ENCODE measurements around the gene SHC3.

The SHC3 gene

GRCh38 chr9:89013660-89014059 is 165.0 kb downstream of the SHC3 start:
- no peaks in the 10 kb centered on the region for H3K27me3 ChIP-seq (ENCODE audit: control insufficient read depth in 1 of 2, insufficient read depth in 2 of 2, low read length in 2 of 2)
- no peaks in the 10 kb centered on the region for H3K9me3 ChIP-seq (ENCODE audit: low read length)
- H3K4me3 ChIP-seq (ENCODE audit: low read depth in 1 of 2, low read length in 2 of 2): no peak overlapping the region
- no peaks in the 10 kb centered on the region for H3K36me3 ChIP-seq (ENCODE audit: insufficient read depth, low read length)
- no peak overlapping the region for H3K9ac ChIP-seq (ENCODE audit: low read length)
- no peak overlapping the region for H3K27ac ChIP-seq (ENCODE audit: low read depth, low read length)
- no peaks in the 10 kb centered on the region for H3K4me1 ChIP-seq (ENCODE audit: insufficient read depth, low read length)

- Histone ChIP-seq H3K9me3 (ENCODE audit: low read length) (no peaks in the 10 kb centered on the region), H3K4me3 (ENCODE audit: low read depth in 1 of 2, low read length in 2 of 2) (no peak overlapping the region), H3K4me1 (ENCODE audit: insufficient read depth, low read length) (no peaks in the 10 kb centered on the region), H3K36me3 (ENCODE audit: insufficient read depth, low read length) (no peaks in the 10 kb centered on the region), H3K9ac (ENCODE audit: low read length) (no peak overlapping the region), H3K27ac (ENCODE audit: low read depth, low read length) (no peak overlapping the region), H3K27me3 (ENCODE audit: control insufficient read depth in 1 of 2, insufficient read depth in 2 of 2, low read length in 2 of 2) (no peaks in the 10 kb centered on the region)
Measured at GRCh38 chr9:89012294-89013042, 166.2 kb downstream of the SHC3 start.

GRCh38 chr9:89011683-89012082 is 166.9 kb downstream of the SHC3 start:
- Histone ChIP-seq H3K4me1 (ENCODE audit: insufficient read depth, low read length) (no peaks in the 10 kb centered on the region), H3K9me3 (ENCODE audit: low read length) (no peaks in the 10 kb centered on the region), H3K36me3 (ENCODE audit: insufficient read depth, low read length) (no peaks in the 10 kb centered on the region), H3K4me3 (ENCODE audit: low read depth in 1 of 2, low read length in 2 of 2) (no peak overlapping the region), H3K27ac (ENCODE audit: low read depth, low read length) (no peak overlapping the region), H3K9ac (ENCODE audit: low read length) (no peak overlapping the region), H3K27me3 (ENCODE audit: control insufficient read depth in 1 of 2, insufficient read depth in 2 of 2, low read length in 2 of 2) (no peaks in the 10 kb centered on the region)

- Histone ChIP-seq H3K9me3 (ENCODE audit: low read length) (no peaks in the 10 kb centered on the region), H3K4me1 (ENCODE audit: insufficient read depth, low read length) (no peaks in the 10 kb centered on the region), H3K9ac (ENCODE audit: low read length) (no peak overlapping the region), H3K36me3 (ENCODE audit: insufficient read depth, low read length) (no peaks in the 10 kb centered on the region), H3K27me3 (ENCODE audit: control insufficient read depth in 1 of 2, insufficient read depth in 2 of 2, low read length in 2 of 2) (no peaks in the 10 kb centered on the region), H3K4me3 (ENCODE audit: low read depth in 1 of 2, low read length in 2 of 2) (no peak overlapping the region), H3K27ac (ENCODE audit: low read depth, low read length) (no peak overlapping the region)
Measured at GRCh38 chr9:89010526-89011111, 168.0 kb downstream of the SHC3 start.

- Histone ChIP-seq H3K4me1 (ENCODE audit: insufficient read depth, low read length) (no peaks in the 10 kb centered on the region), H3K9ac (ENCODE audit: low read length) (no peak overlapping the region), H3K36me3 (ENCODE audit: insufficient read depth, low read length) (no peaks in the 10 kb centered on the region), H3K9me3 (ENCODE audit: low read length) (no peaks in the 10 kb centered on the region), H3K4me3 (ENCODE audit: low read depth in 1 of 2, low read length in 2 of 2) (no peak overlapping the region), H3K27ac (ENCODE audit: low read depth, low read length) (no peak overlapping the region), H3K27me3 (ENCODE audit: control insufficient read depth in 1 of 2, insufficient read depth in 2 of 2, low read length in 2 of 2) (no peaks in the 10 kb centered on the region)
Measured at GRCh38 chr9:89010056-89010455, 168.6 kb downstream of the SHC3 start.

- Histone ChIP-seq H3K27me3 (ENCODE audit: control insufficient read depth in 1 of 2, insufficient read depth in 2 of 2, low read length in 2 of 2) (no peaks in the 10 kb centered on the region), H3K9me3 (ENCODE audit: low read length) (no peaks in the 10 kb centered on the region), H3K9ac (ENCODE audit: low read length) (no peak overlapping the region), H3K36me3 (ENCODE audit: insufficient read depth, low read length) (no peaks in the 10 kb centered on the region), H3K4me3 (ENCODE audit: low read depth in 1 of 2, low read length in 2 of 2) (no peak overlapping the region), H3K4me1 (ENCODE audit: insufficient read depth, low read length) (no peaks in the 10 kb centered on the region), H3K27ac (ENCODE audit: low read depth, low read length) (no peak overlapping the region)
Measured at GRCh38 chr9:89009546-89009840, 169.1 kb downstream of the SHC3 start.

- Histone ChIP-seq H3K4me1 (ENCODE audit: insufficient read depth, low read length) (no peaks in the 10 kb centered on the region), H3K36me3 (ENCODE audit: insufficient read depth, low read length) (no peaks in the 10 kb centered on the region), H3K27ac (ENCODE audit: low read depth, low read length) (no peak overlapping the region), H3K9me3 (ENCODE audit: low read length) (no peaks in the 10 kb centered on the region), H3K4me3 (ENCODE audit: low read depth in 1 of 2, low read length in 2 of 2) (no peak overlapping the region), H3K27me3 (ENCODE audit: control insufficient read depth in 1 of 2, insufficient read depth in 2 of 2, low read length in 2 of 2) (no peaks in the 10 kb centered on the region), H3K9ac (ENCODE audit: low read length) (no peak overlapping the region)
Measured at GRCh38 chr9:89008744-89009545, 169.7 kb downstream of the SHC3 start.

GRCh38 chr9:89008055-89008743 is 170.4 kb downstream of the SHC3 start:
- no peaks in the 10 kb centered on the region for H3K27me3 ChIP-seq (ENCODE audit: control insufficient read depth in 1 of 2, insufficient read depth in 2 of 2, low read length in 2 of 2)
- H3K27ac ChIP-seq (ENCODE audit: low read depth, low read length): no peak overlapping the region

GRCh38 chr9:89006996-89007967 is 171.3 kb downstream of the SHC3 start:
- Histone ChIP-seq H3K4me3 (ENCODE audit: low read depth in 1 of 2, low read length in 2 of 2) (no peak overlapping the region), H3K27me3 (ENCODE audit: control insufficient read depth in 1 of 2, insufficient read depth in 2 of 2, low read length in 2 of 2) (no peaks in the 10 kb centered on the region), H3K9me3 (ENCODE audit: low read length) (no peaks in the 10 kb centered on the region), H3K36me3 (ENCODE audit: insufficient read depth, low read length) (no peaks in the 10 kb centered on the region), H3K9ac (ENCODE audit: low read length) (no peak overlapping the region), H3K4me1 (ENCODE audit: insufficient read depth, low read length) (no peaks in the 10 kb centered on the region), H3K27ac (ENCODE audit: low read depth, low read length) (no peak overlapping the region)

More at GRCh38 chr9:89008055-89008743, 170.4 kb downstream of the SHC3 start:
- H3K36me3 ChIP-seq (ENCODE audit: insufficient read depth, low read length): no peaks in the 10 kb centered on the region
- no peaks in the 10 kb centered on the region for H3K9me3 ChIP-seq (ENCODE audit: low read length)
- H3K4me1 ChIP-seq (ENCODE audit: insufficient read depth, low read length): no peaks in the 10 kb centered on the region
- no peak overlapping the region for H3K4me3 ChIP-seq (ENCODE audit: low read depth in 1 of 2, low read length in 2 of 2)
- H3K9ac ChIP-seq (ENCODE audit: low read length): no peak overlapping the region

GRCh38 chr9:89006267-89006666 is 172.4 kb downstream of the SHC3 start:
- H3K4me1 ChIP-seq (ENCODE audit: insufficient read depth, low read length): peaks cover 5% of the 10 kb centered on the region
- H3K36me3 ChIP-seq (ENCODE audit: insufficient read depth, low read length): no peaks in the 10 kb centered on the region
- no peaks in the 10 kb centered on the region for H3K9me3 ChIP-seq (ENCODE audit: low read length)
- no peak overlapping the region for H3K27ac ChIP-seq (ENCODE audit: low read depth, low read length)
- H3K4me3 ChIP-seq (ENCODE audit: low read depth in 1 of 2, low read length in 2 of 2): no peak overlapping the region
- no peak overlapping the region for H3K9ac ChIP-seq (ENCODE audit: low read length)
- no peaks in the 10 kb centered on the region for H3K27me3 ChIP-seq (ENCODE audit: control insufficient read depth in 1 of 2, insufficient read depth in 2 of 2, low read length in 2 of 2)

Measured in muscle layer of colon (tissue), 2 donors.